Fibroblast of pulmonary artery (primary cell): ENCODE data around the gene NDRG2.
"Not testable (repeated sequence)": the region's sequence is repeated elsewhere in the genome, so short reads cannot be mapped to it uniquely, and the experiment has no call there.

ENCODE experiments used
- DNase-seq: peaks from one replicate; pipeline ENCODE4 v3.0.0-alpha.2; 2010; ENCODE audit warnings: low read depth
- H3K4me3 ChIP-seq: replicated peaks from 2 replicates; pipeline ENCODE4 v1.5.1; 2011; ENCODE audit warnings: low read depth, mild to moderate bottlenecking, control low read depth, low read length, moderate library complexity
- CTCF ChIP-seq: IDR thresholded peaks from 2 replicates; pipeline ENCODE4 v1.5.1; 2011; ENCODE audit warnings: mild to moderate bottlenecking, control low read depth, low read length, inconsistent platforms; ENCODE audit errors: missing control alignments

Gene NDRG2

GRCh38 chr14:21048638-21049037 lies 23.8 kb upstream of the NDRG2 start:
- no peak overlapping the region for H3K4me3 ChIP-seq
- DNase-seq: peak; percentile 46
- no peak for TF ChIP-seq CTCF

- TF ChIP-seq CTCF: no peak
- H3K4me3 ChIP-seq: no peak overlapping the region
- no peak for DNase-seq
These were observed 22.5 kb upstream of the NDRG2 start for GRCh38 chr14:21047378-21047781.

- H3K4me3 ChIP-seq: no peak overlapping the region
- no peak for DNase-seq
- TF ChIP-seq CTCF: no peak
These were observed 19.2 kb upstream of the NDRG2 start for GRCh38 chr14:21043974-21044618.

- no peak for TF ChIP-seq CTCF
- no peak overlapping the region for H3K4me3 ChIP-seq
These were observed 18.6 kb upstream of the NDRG2 start for GRCh38 chr14:21043387-21043973.

GRCh38 chr14:21042918-21043317 lies 18.1 kb upstream of the NDRG2 start:
- H3K4me3 ChIP-seq: no peak overlapping the region
- DNase-seq: no peak
- TF ChIP-seq CTCF: no peak

More at GRCh38 chr14:21043387-21043973, 18.6 kb upstream of the NDRG2 start:
- DNase-seq: no peak

- TF ChIP-seq CTCF: no peak
- peak; percentile 42 for DNase-seq
- no peak within 1 kb of the TSS for H3K4me3 ChIP-seq
These were observed 17.0 kb upstream of the NDRG2 start, which contains the start of gene RNASE7 for GRCh38 chr14:21041676-21042433. TSS of gene RNASE7 (plus strand) at chr14:21042362. CDS start at chr14:21042993, 631 bp downstream.

GRCh38 chr14:21040941-21041340 lies 16.1 kb upstream of the NDRG2 start:
- H3K4me3 ChIP-seq, DNase-seq: not testable (repeated sequence)
